GM12878 (cell line): ENCODE data around the gene SEL1L3.

Experiments used
- BRCA1 ChIP-seq: IDR thresholded peaks from 2 replicates; pipeline ENCODE4 v1.6.1; 2011; ENCODE audit warnings: low read depth, low read length, improper control_type of control experiment
- EP300 ChIP-seq, 2 experiments: fragments of 150-350 bp in 1 of 2; IDR thresholded peaks; 2 replicates each; pipeline ENCODE4 v1.6.1; 2011 to 2012; ENCODE audit warnings: low read depth in 2 of 2, low read length in 2 of 2, borderline replicate concordance in 1 of 2, improper control_type of control experiment in 1 of 2, inconsistent platforms in 1 of 2; ENCODE audit not compliant: control insufficient read depth in 1 of 2
- MXI1 ChIP-seq: fragments of 150-350 bp; IDR thresholded peaks from 2 replicates; pipeline ENCODE4 v1.6.1; 2011; ENCODE audit warnings: low read depth, mild to moderate bottlenecking, inconsistent platforms, low read length, improper control_type of control experiment
- NR2C2 ChIP-seq: IDR thresholded peaks from 2 replicates; pipeline ENCODE4 v1.6.1; 2011; ENCODE audit warnings: borderline replicate concordance, low read depth; ENCODE audit not compliant: control insufficient read depth, insufficient read length
- POLR2A ChIP-seq: IDR thresholded peaks from 2 replicates; pipeline ENCODE4 v1.6.1; 2011; ENCODE audit warnings: low read depth, mild to moderate bottlenecking, low read length
- RCOR1 ChIP-seq: conservative IDR thresholded peaks from 2 replicates; pipeline ENCODE4 v1.6.1; 2012; ENCODE audit warnings: low read depth, low read length, improper control_type of control experiment
- TCF12 ChIP-seq: IDR thresholded peaks from 2 replicates; pipeline ENCODE4 v1.6.1; 2011; ENCODE audit warnings: low read depth, mild to moderate bottlenecking, low read length
- YY1 ChIP-seq: IDR thresholded peaks from 2 replicates; pipeline ENCODE4 v1.6.1; 2011; ENCODE audit warnings: low read depth, mild to moderate bottlenecking, low read length
- ZZZ3 ChIP-seq: IDR thresholded peaks from 2 replicates; pipeline ENCODE4 v1.6.1; 2011; ENCODE audit warnings: low read depth; ENCODE audit not compliant: control insufficient read depth, insufficient read length
- TF ChIP-seq, protein P1 (sequence below), 3 experiments: IDR thresholded peaks in 2 of 3; conservative IDR thresholded peaks in 1 of 3; 2 replicates each; pipeline ENCODE4 v1.5.1; 2011; ENCODE audit warnings: low read depth in 3 of 3, low read length in 3 of 3, mild to moderate bottlenecking in 3 of 3, control low read depth in 2 of 3, moderate library complexity in 2 of 3, inconsistent platforms in 1 of 3, mixed read lengths in 1 of 3; ENCODE audit not compliant: control insufficient read depth in 2 of 3, insufficient read depth in 1 of 3; ENCODE audit errors: extremely low read depth in 1 of 3
- TF ChIP-seq, protein P2 (sequence below): IDR thresholded peaks from 2 replicates; pipeline ENCODE4 v1.6.1; 2012; ENCODE audit warnings: mild to moderate bottlenecking, low read depth, low read length

DNA sequence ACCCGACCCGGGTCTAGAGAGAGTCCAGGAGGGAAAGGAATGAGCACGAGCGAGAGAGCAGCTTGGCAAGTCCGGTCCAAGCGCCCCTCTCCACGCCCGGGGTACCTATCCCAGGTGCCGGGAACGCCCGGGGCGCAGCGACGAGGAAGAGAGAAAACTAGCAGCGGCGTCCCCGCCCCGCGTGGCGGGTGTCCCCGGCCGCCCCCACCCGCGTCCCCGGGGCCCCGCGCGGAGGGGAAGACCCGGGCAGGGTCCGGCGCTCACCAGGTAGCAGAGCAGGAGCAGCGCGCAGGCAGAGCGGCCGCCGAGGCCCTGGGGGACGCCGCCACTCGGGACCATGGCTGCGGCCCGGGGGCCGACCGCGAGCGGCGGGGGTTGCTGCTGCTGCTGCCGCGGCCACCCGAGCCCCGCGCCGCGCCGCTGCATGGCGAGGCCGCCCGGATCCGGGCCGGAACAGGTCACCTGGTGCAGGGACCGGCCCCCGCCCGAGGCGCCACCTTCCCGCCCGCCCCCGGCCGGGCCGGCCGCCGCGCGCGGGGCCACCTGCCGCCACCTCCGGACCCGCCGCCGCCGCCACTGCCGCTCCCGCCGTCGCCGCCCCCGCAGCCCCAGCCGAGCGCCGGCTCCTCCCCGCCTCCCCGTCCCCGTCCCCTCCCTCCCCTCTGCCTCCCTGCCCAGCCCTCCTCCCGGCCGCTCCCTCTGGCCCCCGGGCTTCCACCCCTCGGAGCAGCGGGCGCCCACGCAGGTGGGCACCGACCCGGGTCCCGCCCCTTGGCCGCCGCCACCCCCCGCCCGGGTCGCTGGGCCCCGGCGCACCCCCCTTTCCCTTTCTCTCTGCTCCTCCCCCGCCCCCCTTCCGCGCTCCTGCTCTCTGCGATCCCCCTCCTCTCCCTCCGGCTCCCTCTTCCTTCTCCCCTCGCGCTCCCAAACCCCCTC is at the start of gene SEL1L3:
- TF ChIP-seq RCOR1 = no peak
- no peak for TF ChIP-seq EP300 (IDR thresholded peaks at IDR 0.05; ENCODE audit: borderline replicate concordance in 1 of 2, control insufficient read depth in 1 of 2, low read depth in 2 of 2, low read length in 2 of 2)
- TF ChIP-seq, protein P1, sequence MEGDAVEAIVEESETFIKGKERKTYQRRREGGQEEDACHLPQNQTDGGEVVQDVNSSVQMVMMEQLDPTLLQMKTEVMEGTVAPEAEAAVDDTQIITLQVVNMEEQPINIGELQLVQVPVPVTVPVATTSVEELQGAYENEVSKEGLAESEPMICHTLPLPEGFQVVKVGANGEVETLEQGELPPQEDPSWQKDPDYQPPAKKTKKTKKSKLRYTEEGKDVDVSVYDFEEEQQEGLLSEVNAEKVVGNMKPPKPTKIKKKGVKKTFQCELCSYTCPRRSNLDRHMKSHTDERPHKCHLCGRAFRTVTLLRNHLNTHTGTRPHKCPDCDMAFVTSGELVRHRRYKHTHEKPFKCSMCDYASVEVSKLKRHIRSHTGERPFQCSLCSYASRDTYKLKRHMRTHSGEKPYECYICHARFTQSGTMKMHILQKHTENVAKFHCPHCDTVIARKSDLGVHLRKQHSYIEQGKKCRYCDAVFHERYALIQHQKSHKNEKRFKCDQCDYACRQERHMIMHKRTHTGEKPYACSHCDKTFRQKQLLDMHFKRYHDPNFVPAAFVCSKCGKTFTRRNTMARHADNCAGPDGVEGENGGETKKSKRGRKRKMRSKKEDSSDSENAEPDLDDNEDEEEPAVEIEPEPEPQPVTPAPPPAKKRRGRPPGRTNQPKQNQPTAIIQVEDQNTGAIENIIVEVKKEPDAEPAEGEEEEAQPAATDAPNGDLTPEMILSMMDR (IDR thresholded peaks at IDR 0.05 in 2 of 3, conservative IDR thresholded peaks at IDR 0.05 in 1 of 3; ENCODE audit: control insufficient read depth in 2 of 3, extremely low read depth in 1 of 3, insufficient read depth in 1 of 3, low read depth in 3 of 3, low read length in 3 of 3) = no peak
- TF ChIP-seq, protein P2, sequence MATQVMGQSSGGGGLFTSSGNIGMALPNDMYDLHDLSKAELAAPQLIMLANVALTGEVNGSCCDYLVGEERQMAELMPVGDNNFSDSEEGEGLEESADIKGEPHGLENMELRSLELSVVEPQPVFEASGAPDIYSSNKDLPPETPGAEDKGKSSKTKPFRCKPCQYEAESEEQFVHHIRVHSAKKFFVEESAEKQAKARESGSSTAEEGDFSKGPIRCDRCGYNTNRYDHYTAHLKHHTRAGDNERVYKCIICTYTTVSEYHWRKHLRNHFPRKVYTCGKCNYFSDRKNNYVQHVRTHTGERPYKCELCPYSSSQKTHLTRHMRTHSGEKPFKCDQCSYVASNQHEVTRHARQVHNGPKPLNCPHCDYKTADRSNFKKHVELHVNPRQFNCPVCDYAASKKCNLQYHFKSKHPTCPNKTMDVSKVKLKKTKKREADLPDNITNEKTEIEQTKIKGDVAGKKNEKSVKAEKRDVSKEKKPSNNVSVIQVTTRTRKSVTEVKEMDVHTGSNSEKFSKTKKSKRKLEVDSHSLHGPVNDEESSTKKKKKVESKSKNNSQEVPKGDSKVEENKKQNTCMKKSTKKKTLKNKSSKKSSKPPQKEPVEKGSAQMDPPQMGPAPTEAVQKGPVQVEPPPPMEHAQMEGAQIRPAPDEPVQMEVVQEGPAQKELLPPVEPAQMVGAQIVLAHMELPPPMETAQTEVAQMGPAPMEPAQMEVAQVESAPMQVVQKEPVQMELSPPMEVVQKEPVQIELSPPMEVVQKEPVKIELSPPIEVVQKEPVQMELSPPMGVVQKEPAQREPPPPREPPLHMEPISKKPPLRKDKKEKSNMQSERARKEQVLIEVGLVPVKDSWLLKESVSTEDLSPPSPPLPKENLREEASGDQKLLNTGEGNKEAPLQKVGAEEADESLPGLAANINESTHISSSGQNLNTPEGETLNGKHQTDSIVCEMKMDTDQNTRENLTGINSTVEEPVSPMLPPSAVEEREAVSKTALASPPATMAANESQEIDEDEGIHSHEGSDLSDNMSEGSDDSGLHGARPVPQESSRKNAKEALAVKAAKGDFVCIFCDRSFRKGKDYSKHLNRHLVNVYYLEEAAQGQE = no peak
- TF ChIP-seq MXI1 = no peak
- no peak for TF ChIP-seq ZZZ3
- TF ChIP-seq NR2C2 = no peak
- TF ChIP-seq YY1 = peak; percentile 27; the same call in 1 of the 2 replicates
- TF ChIP-seq POLR2A = peak; percentile 66
- no peak for TF ChIP-seq BRCA1
- TF ChIP-seq TCF12 = no peak
